ENCODE results near the gene TLCD1. TPM values are rescaled to one million over a fixed set of nuclear protein-coding genes. Genes with fewer than 3 reads are reported as not detected.

TLCD1 gene
- total RNA-seq, 1 donor from 2014 or later = 41.0 TPM

DNA sequence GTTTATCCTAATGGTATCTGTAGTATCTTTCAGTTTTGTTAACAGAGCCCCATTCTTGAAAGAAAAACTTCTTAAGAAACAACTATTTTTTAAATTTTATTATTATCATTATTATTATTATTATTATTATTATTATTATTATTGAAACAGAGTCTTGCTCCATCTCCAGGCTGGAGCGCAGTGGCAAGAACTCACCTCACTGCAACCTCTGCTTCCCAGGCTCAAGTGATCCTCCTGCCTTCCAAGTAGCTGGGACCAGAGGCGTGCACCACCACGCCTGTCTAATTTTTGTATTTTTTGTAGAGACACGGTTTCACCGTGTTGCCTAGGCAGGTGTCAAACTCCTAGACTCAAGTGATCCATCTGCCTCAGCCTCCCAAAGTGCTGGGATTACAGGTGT lies 40.7 kb downstream of the TLCD1 start:
- no peak overlapping the region for H3K27ac Mint-ChIP-seq

DNA sequence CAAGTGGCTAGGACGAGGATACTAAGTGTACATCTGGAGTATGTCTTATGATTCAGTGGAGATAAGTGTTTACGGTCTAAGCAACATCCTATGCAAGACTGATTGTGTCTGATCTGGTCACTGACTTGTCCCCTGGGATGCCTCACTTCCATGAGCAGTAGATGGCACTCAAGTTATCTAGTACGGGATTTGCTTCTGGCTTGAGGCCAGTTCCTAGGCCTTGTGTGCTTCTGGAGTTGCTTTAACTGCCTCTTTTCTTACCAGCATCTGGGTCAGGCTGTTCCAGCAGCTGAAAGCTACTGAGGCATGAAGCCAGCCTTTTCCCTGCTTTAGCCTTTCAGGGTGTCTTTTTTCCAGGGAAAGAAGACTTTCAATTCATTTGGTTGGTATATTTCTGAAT lies 41.1 kb downstream of the TLCD1 start:
- DNase-seq (no peak), ATAC-seq (ENCODE audit: low read depth) (no peak)
- Mint-ChIP-seq H3K27me3 (no peaks in the 10 kb centered on the region), H3K4me3 (no peak overlapping the region), H3K4me1 (no peaks in the 10 kb centered on the region), H3K9me3 (no peaks in the 10 kb centered on the region), H3K27ac (no peak overlapping the region), H3K36me3 (ENCODE audit: low read depth) (peaks cover 95% of the 10 kb centered on the region)
- intact Hi-C loops (cut with micrococcal nuclease) = no loop called here
- POLR2A ChIA-PET = no interaction called here
- CTCF ChIA-PET = no interaction called here
- TF ChIP-seq, protein P1, sequence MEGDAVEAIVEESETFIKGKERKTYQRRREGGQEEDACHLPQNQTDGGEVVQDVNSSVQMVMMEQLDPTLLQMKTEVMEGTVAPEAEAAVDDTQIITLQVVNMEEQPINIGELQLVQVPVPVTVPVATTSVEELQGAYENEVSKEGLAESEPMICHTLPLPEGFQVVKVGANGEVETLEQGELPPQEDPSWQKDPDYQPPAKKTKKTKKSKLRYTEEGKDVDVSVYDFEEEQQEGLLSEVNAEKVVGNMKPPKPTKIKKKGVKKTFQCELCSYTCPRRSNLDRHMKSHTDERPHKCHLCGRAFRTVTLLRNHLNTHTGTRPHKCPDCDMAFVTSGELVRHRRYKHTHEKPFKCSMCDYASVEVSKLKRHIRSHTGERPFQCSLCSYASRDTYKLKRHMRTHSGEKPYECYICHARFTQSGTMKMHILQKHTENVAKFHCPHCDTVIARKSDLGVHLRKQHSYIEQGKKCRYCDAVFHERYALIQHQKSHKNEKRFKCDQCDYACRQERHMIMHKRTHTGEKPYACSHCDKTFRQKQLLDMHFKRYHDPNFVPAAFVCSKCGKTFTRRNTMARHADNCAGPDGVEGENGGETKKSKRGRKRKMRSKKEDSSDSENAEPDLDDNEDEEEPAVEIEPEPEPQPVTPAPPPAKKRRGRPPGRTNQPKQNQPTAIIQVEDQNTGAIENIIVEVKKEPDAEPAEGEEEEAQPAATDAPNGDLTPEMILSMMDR (IDR thresholded peaks at IDR 0.05) = no peak

More for the DNA sequence above, 40.7 kb downstream of the TLCD1 start:
- no peaks in the 10 kb centered on the region for H3K27me3 Mint-ChIP-seq
- no peaks in the 10 kb centered on the region for H3K4me1 Mint-ChIP-seq
- no peaks in the 10 kb centered on the region for H3K9me3 Mint-ChIP-seq
- ChIA-PET POLR2A (no interaction called here), CTCF (no interaction called here)
- H3K4me3 Mint-ChIP-seq = no peak overlapping the region
- H3K36me3 Mint-ChIP-seq (ENCODE audit: low read depth) = peaks cover 97% of the 10 kb centered on the region
- intact Hi-C loops (cut with micrococcal nuclease) = no loop called here
- TF ChIP-seq, protein P1 (IDR thresholded peaks at IDR 0.05) = no peak
- ATAC-seq (ENCODE audit: low read depth) (no peak), DNase-seq (no peak)

DNA sequence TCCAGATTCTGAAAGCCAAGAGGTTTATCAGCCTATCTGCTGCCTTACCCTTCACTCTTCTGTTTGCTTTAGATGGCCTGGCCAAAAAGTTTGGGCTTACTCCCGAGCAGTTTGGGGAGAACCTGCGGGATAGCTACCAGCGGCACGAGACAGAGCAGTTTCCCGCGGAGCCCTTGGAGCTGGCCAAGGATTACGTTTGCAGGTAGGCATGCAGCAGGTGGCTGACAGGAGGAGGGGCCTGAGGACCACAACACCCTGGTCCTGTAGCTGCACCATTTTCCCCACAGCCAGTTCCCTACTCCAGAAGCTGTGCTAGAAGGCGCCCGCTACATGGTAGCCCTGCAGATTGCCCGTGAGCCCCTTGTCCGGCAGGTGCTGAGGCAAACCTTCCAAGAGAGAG lies 43.4 kb downstream of the TLCD1 start:
- ChIA-PET CTCF (no interaction called here), POLR2A (no interaction called here)
- intact Hi-C loops (cut with micrococcal nuclease) = no loop called here
- no peaks in the 10 kb centered on the region for H3K27me3 Mint-ChIP-seq
- no peaks in the 10 kb centered on the region for H3K4me1 Mint-ChIP-seq
- H3K4me3 Mint-ChIP-seq = no peak overlapping the region
- TF ChIP-seq, protein P1 (IDR thresholded peaks at IDR 0.05) = no peak
- DNase-seq (no peak), ATAC-seq (ENCODE audit: low read depth) (no peak)
- peaks cover 89% of the 10 kb centered on the region for H3K36me3 Mint-ChIP-seq (ENCODE audit: low read depth)
- no peak overlapping the region for H3K27ac Mint-ChIP-seq
- no peaks in the 10 kb centered on the region for H3K9me3 Mint-ChIP-seq

DNA sequence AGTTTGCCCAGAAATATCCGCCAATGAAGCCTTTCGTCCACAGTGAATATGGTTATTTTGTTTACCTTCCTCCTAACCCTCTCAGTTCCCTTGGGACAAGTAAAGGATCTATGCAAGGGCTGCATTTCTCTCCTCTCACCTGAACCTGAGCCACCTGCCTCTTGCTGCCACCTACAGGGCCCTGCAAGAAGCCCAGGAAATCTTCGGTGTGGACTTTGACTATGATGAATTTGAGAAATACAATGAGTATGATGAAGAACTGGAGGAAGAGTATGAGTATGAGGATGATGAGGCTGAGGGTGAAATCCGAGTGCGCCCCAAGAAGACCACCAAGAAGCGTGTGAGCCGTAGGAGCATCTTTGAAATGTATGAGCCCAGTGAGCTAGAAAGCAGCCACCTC lies 50.1 kb downstream of the TLCD1 start:
- Mint-ChIP-seq H3K4me3 (no peak overlapping the region), H3K36me3 (ENCODE audit: low read depth) (peaks cover 86% of the 10 kb centered on the region), H3K27ac (no peak overlapping the region), H3K9me3 (no peaks in the 10 kb centered on the region), H3K4me1 (no peaks in the 10 kb centered on the region), H3K27me3 (no peaks in the 10 kb centered on the region)
- DNase-seq (no peak), ATAC-seq (ENCODE audit: low read depth) (no peak)
- intact Hi-C loops (cut with micrococcal nuclease) = no loop called here
- ChIA-PET POLR2A (interaction anchor here (0.7 to 1.0 kb wide), 2 partner anchors 44 to 83 kb away, joined by 3 read pairs; partner anchors contain the start of gene RPL23A), CTCF (interaction anchor here (0.6 to 1.5 kb wide), 4 partner anchors 29 to 241 kb away, joined by 3 to 5 read pairs (median 3); no protein-coding TSS in a partner anchor)
- TF ChIP-seq, protein P1 (IDR thresholded peaks at IDR 0.05) = no peak

DNA sequence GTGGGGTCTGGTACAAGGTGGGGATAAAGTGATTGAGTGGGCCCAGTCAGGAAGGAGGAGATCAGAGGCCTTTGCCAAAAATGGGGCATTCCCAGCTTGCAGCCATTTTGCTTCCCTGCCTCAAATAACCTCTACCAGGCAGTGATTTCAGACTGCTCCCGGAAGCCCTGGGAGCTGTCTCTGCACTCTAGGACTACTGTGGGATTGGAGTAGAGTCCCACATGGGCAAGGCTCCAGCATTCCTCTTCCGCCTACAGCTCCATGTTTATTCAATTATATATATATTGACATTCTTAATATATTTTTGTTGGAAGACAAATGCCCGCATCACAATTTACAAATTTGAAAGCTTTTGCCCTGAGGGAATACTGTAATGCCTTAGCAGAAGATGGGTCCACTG lies 50.5 kb downstream of the TLCD1 start:
- Mint-ChIP-seq H3K9me3 (no peaks in the 10 kb centered on the region), H3K4me3 (no peak overlapping the region), H3K36me3 (ENCODE audit: low read depth) (peaks cover 85% of the 10 kb centered on the region), H3K27me3 (no peaks in the 10 kb centered on the region), H3K4me1 (no peaks in the 10 kb centered on the region), H3K27ac (no peak overlapping the region)
- intact Hi-C loops (cut with micrococcal nuclease) = no loop called here
- CTCF ChIA-PET = interaction anchor here (0.6 to 1.5 kb wide), 3 partner anchors 28 to 241 kb away, joined by 3 to 5 read pairs (median 3); no protein-coding TSS in a partner anchor
- POLR2A ChIA-PET = interaction anchor here (1.0 kb wide), 2 partner anchors 31 to 44 kb away, joined by 3 to 5 read pairs; partner anchors contain the start of genes BLTP2 and RPL23A
- TF ChIP-seq, protein P1 (IDR thresholded peaks at IDR 0.05) = no peak
- no peak for ATAC-seq (ENCODE audit: low read depth)
- no peak for DNase-seq

Other genes with a start within 250 kb of the TLCD1 start
- not detected in 2 replicates for gene FOXN1, start 219.9 kb downstream of the TLCD1 start, total RNA-seq
- 426 and 437 TPM in 2 replicates for gene UNC119, start 173.6 kb downstream of the TLCD1 start, total RNA-seq
- 86.4 and 92.2 TPM in 2 replicates for gene PIGS, start 154.7 kb downstream of the TLCD1 start, total RNA-seq
- 73.4 and 75.0 TPM in 2 replicates for gene ALDOC, start 149.3 kb downstream of the TLCD1 start, total RNA-seq
- gene SPAG5, start 127.2 kb downstream of the TLCD1 start, total RNA-seq = 14.6 and 15.8 TPM in 2 replicates
- gene RSKR, start 112.0 kb downstream of the TLCD1 start, total RNA-seq = 21.0 and 26.8 TPM in 2 replicates
- gene BLTP2, start 81.1 kb downstream of the TLCD1 start, total RNA-seq = 162 and 182 TPM in 2 replicates
- 36.1 and 47.7 TPM in 2 replicates for gene SDF2, start 64.3 kb downstream of the TLCD1 start, total RNA-seq
- gene SUPT6H, start 64.0 kb downstream of the TLCD1 start, total RNA-seq = 77.1 and 92.4 TPM in 2 replicates
- 9.1 and 11.0 TPM in 2 replicates for gene PROCA1, start 14.3 kb downstream of the TLCD1 start, total RNA-seq
- gene RAB34, start 8.4 kb downstream of the TLCD1 start, total RNA-seq = 21.3 and 23.9 TPM in 2 replicates
- 3,189 and 3,657 TPM in 2 replicates for gene RPL23A, start 6.2 kb downstream of the TLCD1 start, total RNA-seq
- 24.8 and 29.7 TPM in 2 replicates for gene NEK8, start 2.6 kb upstream of the TLCD1 start, total RNA-seq
- 754 and 903 TPM in 2 replicates for gene TRAF4, start 17.8 kb upstream of the TLCD1 start, total RNA-seq
- gene FAM222B, start 116.6 kb upstream of the TLCD1 start, total RNA-seq = 15.6 and 16.0 TPM in 2 replicates
- 47.6 and 49.2 TPM in 2 replicates for gene ERAL1, start 128.8 kb upstream of the TLCD1 start, total RNA-seq
- gene FLOT2, start 171.5 kb upstream of the TLCD1 start, total RNA-seq = 303 and 321 TPM in 2 replicates
- gene DHRS13, start 176.8 kb upstream of the TLCD1 start, total RNA-seq = 32.0 and 39.6 TPM in 2 replicates
- 89.2 and 96.5 TPM in 2 replicates for gene PHF12, start 225.3 kb upstream of the TLCD1 start, total RNA-seq

All from activated B cell treated with CpG ODN at 0.5 μM for 24 hours (primary cell).